GM12864 (cell line): ENCODE results near the gene HYAL2.

Experiments
- DNase-seq: peaks from one replicate; pipeline ENCODE4 v3.0.0-alpha.2; 2011; ENCODE audit warnings: low read depth
- H3K4me3 ChIP-seq: 2 replicates; pipeline ENCODE4 v1.5.1; 2011; ENCODE audit warnings: mild to moderate bottlenecking, low read depth, low read length, control low read depth
- CTCF ChIP-seq: IDR thresholded peaks from 2 replicates; pipeline ENCODE4 v1.5.1; 2011; ENCODE audit warnings: low read depth, mild to moderate bottlenecking, moderate library complexity, low read length, control low read depth, inconsistent platforms; ENCODE audit errors: missing control alignments

HYAL2 gene

DNA sequence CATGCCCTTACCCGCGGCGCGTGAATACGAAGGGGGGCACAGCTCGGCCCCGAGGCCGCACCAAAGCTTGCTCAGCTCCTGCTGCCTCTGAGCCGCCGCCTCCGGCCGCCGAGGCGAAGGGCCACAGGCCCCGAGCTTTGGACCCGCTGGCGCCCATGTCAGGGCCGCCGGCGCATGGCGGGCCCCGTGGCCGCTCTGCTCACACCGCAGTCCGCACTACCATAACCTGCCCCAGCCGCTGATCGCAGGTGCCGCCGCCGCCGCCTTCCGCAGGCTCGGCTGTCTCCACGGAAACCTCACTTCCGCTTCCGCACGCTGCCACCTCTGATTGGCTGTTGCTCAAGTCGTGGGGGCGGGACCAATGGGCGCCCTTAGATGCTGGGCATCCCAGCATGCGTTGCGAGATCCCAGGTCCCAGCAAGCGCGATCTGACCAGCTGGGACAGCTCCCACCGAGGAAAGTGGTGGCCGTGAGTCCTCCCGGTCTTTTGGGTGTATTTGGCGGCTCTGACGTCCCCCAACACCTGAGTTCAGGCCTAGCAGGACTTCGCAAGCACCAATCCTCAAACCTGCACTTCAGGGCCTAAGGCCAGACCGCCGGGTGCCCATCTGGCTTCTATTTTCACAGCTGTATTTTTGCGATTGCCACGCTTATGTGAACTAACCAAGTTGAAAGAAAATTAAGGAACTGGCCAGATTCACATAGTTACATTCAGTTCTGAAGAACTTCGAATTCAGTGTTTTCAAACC lies 5.6 kb upstream of the HYAL2 start, which contains the start of gene TUSC2:
TSS of gene TUSC2 (minus strand) at position 281 of the 749 bp plus-strand sequence. CDS start at position 157, 124 bp downstream.
- peak; percentile 89 for DNase-seq
- peak within 1 kb of the TSS; percentile 89 for H3K4me3 ChIP-seq
- TF ChIP-seq CTCF, result no peak

GRCh38 chr3:50327129-50327528 lies 4.6 kb upstream of the HYAL2 start:
- DNase-seq, result no peak
- peak overlapping the region; percentile 89 for H3K4me3 ChIP-seq
- no peak for TF ChIP-seq CTCF

DNA sequence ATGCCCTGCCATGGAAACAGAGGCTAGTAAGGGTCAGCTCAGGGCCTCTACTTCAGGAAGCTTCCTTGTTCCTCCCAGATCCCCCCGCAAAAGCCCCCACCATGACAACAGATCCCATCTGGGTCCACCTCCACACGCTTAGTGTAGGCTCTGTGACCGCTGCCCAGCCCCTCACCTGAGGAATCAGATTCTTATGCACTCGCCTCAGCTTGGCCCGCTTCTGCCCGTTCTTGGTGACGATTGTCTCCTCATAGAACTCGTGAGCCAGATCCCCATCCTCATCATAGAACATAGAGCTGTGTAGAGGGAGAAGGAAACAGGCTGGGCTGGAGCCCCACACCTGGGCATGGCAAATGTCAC lies 3.6 kb upstream of the HYAL2 start:
- no peak for TF ChIP-seq CTCF
- no peak for DNase-seq

DNA sequence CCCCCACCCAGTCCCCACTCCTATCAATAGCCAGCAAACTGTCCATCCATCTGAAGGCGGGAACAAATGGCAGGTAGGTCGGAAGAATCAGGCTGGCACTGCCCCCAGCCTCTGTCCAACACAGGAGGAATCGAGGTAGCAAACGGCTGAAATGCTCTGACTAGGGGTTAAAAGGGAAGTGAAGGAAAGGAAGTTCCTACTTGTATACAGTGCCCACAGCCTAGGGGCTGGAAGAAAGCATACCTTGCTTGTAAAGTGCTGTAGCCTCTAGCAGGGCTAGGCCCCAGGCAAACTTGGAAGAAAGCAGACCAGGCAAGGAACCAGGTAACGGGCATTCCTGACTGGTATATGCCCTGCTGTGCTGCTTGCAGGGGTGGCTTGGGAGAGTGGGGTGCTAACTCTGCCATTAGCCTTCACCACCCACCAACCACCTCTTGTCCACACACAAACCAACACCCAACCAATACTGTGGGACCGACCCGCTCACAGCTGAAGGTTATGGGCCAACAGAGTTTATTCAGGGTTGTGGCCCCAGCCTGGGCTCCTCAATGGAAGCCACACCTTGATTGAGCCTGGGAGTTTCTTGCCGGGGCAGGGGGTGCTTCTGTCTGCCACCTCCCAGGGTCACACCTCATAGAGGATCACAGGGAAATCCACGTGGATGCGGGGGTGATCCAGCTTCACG lies 3.1 kb upstream of the HYAL2 start:
- no peak overlapping the region for H3K4me3 ChIP-seq
- TF ChIP-seq CTCF, result no peak
- no peak for DNase-seq

More for the DNA sequence above, 3.6 kb upstream of the HYAL2 start:
- H3K4me3 ChIP-seq, result no peak overlapping the region

- H3K4me3 ChIP-seq, result no peak overlapping the region
- no peak for TF ChIP-seq CTCF
- no peak for DNase-seq
Measured at GRCh38 chr3:50325113-50325480, 2.6 kb upstream of the HYAL2 start.

GRCh38 chr3:50324351-50325112 lies 2.0 kb upstream of the HYAL2 start:
- H3K4me3 ChIP-seq, result no peak overlapping the region
- peak; percentile 81 for TF ChIP-seq CTCF
- DNase-seq, result no peak
